ENCODE data around the gene MYCT1. TPM values are rescaled to one million over a fixed set of nuclear protein-coding genes. Genes with fewer than 3 reads are reported as not detected.

Gene MYCT1
- total RNA-seq, 1 donor from 2014 or later: 0.61 TPM

- no peak for DNase-seq (ENCODE audit: low read depth)
These were observed 18.6 kb downstream of the MYCT1 start for GRCh38 chr6:152716322-152716721.

GRCh38 chr6:152720974-152721373, 23.3 kb downstream of the MYCT1 start:
- H3K4me1 Mint-ChIP-seq (ENCODE audit: low read depth, unreplicated experiment): peaks cover 32% of the 10 kb centered on the region
- Histone ChIP-seq H3K36me3 (ENCODE audit: insufficient read depth, low read length) (no peaks in the 10 kb centered on the region), H3K9me3 (ENCODE audit: insufficient read depth, low read depth, low read length) (no peaks in the 10 kb centered on the region), H3K9ac (ENCODE audit: low read length) (no peak overlapping the region), H3K79me2 (ENCODE audit: insufficient read depth, low read length) (no peaks in the 10 kb centered on the region), H4K20me1 (ENCODE audit: insufficient read depth, low read length) (no peaks in the 10 kb centered on the region), H3K27ac (ENCODE audit: low read depth, low read length) (no peak overlapping the region), H3K27me3 (ENCODE audit: insufficient read depth, low read length) (no peaks in the 10 kb centered on the region), H3K4me1 (ENCODE audit: insufficient read depth, low read length) (no peaks in the 10 kb centered on the region), H3K4me2 (ENCODE audit: low read length) (no peak overlapping the region), H3K4me3 (ENCODE audit: insufficient read depth, low read depth, low read length) (no peak overlapping the region), H2AFZ (ENCODE audit: low read depth, low read length) (no peak overlapping the region)
- no peak overlapping the region for H3K4me3 Mint-ChIP-seq (ENCODE audit: unreplicated experiment)
- H3K27ac Mint-ChIP-seq (ENCODE audit: unreplicated experiment): no peak overlapping the region
- H3K9me3 Mint-ChIP-seq (ENCODE audit: unreplicated experiment): no peaks in the 10 kb centered on the region
- no peaks in the 10 kb centered on the region for H3K27me3 Mint-ChIP-seq (ENCODE audit: low read depth, unreplicated experiment)
- TF ChIP-seq EZH2 (IDR thresholded peaks at IDR 0.05; ENCODE audit: insufficient read depth, low read length): no peak
- H3K36me3 Mint-ChIP-seq (ENCODE audit: low read depth, unreplicated experiment): no peaks in the 10 kb centered on the region
- DNase-seq (ENCODE audit: low read depth) (peak; percentile 27), FAIRE-seq (no peak)

More at GRCh38 chr6:152716322-152716721, 18.6 kb downstream of the MYCT1 start:
- Mint-ChIP-seq H3K4me3 (ENCODE audit: unreplicated experiment) (no peak overlapping the region), H3K4me1 (ENCODE audit: low read depth, unreplicated experiment) (peaks cover 11% of the 10 kb centered on the region), H3K27ac (ENCODE audit: unreplicated experiment) (no peak overlapping the region), H3K36me3 (ENCODE audit: low read depth, unreplicated experiment) (no peaks in the 10 kb centered on the region), H3K9me3 (ENCODE audit: unreplicated experiment) (peaks cover 10% of the 10 kb centered on the region), H3K27me3 (ENCODE audit: low read depth, unreplicated experiment) (no peaks in the 10 kb centered on the region)
- Histone ChIP-seq H3K27me3 (ENCODE audit: insufficient read depth, low read length) (no peaks in the 10 kb centered on the region), H2AFZ (ENCODE audit: low read depth, low read length) (no peak overlapping the region), H3K79me2 (ENCODE audit: insufficient read depth, low read length) (no peaks in the 10 kb centered on the region), H3K4me1 (ENCODE audit: insufficient read depth, low read length) (no peaks in the 10 kb centered on the region), H3K36me3 (ENCODE audit: insufficient read depth, low read length) (no peaks in the 10 kb centered on the region), H3K9ac (ENCODE audit: low read length) (no peak overlapping the region), H3K27ac (ENCODE audit: low read depth, low read length) (no peak overlapping the region), H3K9me3 (ENCODE audit: insufficient read depth, low read depth, low read length) (no peaks in the 10 kb centered on the region), H4K20me1 (ENCODE audit: insufficient read depth, low read length) (no peaks in the 10 kb centered on the region), H3K4me3 (ENCODE audit: insufficient read depth, low read depth, low read length) (no peak overlapping the region), H3K4me2 (ENCODE audit: low read length) (no peak overlapping the region)
- FAIRE-seq: no peak
- TF ChIP-seq CTCF (IDR thresholded peaks at IDR 0.05; ENCODE audit: insufficient read depth, low read depth, low read length) (no peak), EZH2 (IDR thresholded peaks at IDR 0.05; ENCODE audit: insufficient read depth, low read length) (no peak)

GRCh38 chr6:152721956-152722355, 24.3 kb downstream of the MYCT1 start:
- no peak for DNase-seq (ENCODE audit: low read depth)
- Histone ChIP-seq H3K9ac (ENCODE audit: low read length) (no peak overlapping the region), H3K36me3 (ENCODE audit: insufficient read depth, low read length) (no peaks in the 10 kb centered on the region), H3K4me2 (ENCODE audit: low read length) (no peak overlapping the region), H3K4me1 (ENCODE audit: insufficient read depth, low read length) (no peaks in the 10 kb centered on the region), H3K9me3 (ENCODE audit: insufficient read depth, low read depth, low read length) (no peaks in the 10 kb centered on the region), H2AFZ (ENCODE audit: low read depth, low read length) (no peak overlapping the region), H3K27me3 (ENCODE audit: insufficient read depth, low read length) (no peaks in the 10 kb centered on the region), H3K4me3 (ENCODE audit: insufficient read depth, low read depth, low read length) (no peak overlapping the region), H3K27ac (ENCODE audit: low read depth, low read length) (no peak overlapping the region), H4K20me1 (ENCODE audit: insufficient read depth, low read length) (no peaks in the 10 kb centered on the region), H3K79me2 (ENCODE audit: insufficient read depth, low read length) (no peaks in the 10 kb centered on the region)
- TF ChIP-seq EZH2 (IDR thresholded peaks at IDR 0.05; ENCODE audit: insufficient read depth, low read length): no peak
- H3K9me3 Mint-ChIP-seq (ENCODE audit: unreplicated experiment): no peaks in the 10 kb centered on the region
- H3K4me1 Mint-ChIP-seq (ENCODE audit: low read depth, unreplicated experiment): peaks cover 32% of the 10 kb centered on the region
- H3K27ac Mint-ChIP-seq (ENCODE audit: unreplicated experiment): peak overlapping the region; percentile 55
- no peaks in the 10 kb centered on the region for H3K27me3 Mint-ChIP-seq (ENCODE audit: low read depth, unreplicated experiment)
- H3K36me3 Mint-ChIP-seq (ENCODE audit: low read depth, unreplicated experiment): no peaks in the 10 kb centered on the region
- no peak for FAIRE-seq
- no peak overlapping the region for H3K4me3 Mint-ChIP-seq (ENCODE audit: unreplicated experiment)

Measured in astrocyte (in vitro differentiated cells and primary cell).